Keratinocyte (primary cell): Measurements from ENCODE around the gene TACR2.

Source experiments
- EZH2 ChIP-seq: IDR thresholded peaks from one replicate; pipeline ENCODE4 v1.6.1; 2012; ENCODE audit warnings: inconsistent platforms, mild to moderate bottlenecking, low read length, moderate library complexity
- TF ChIP-seq, protein P1 (sequence below), 3 experiments: IDR thresholded peaks in 1 of 3; conservative IDR thresholded peaks in 1 of 3; optimal IDR thresholded peaks in 1 of 3; 2 replicates in 2 of 3; 3 replicates in 1 of 3; pipeline versions ENCODE3 to v1.5.1; 2011; ENCODE audit warnings: low read length in 3 of 3, mild to moderate bottlenecking in 3 of 3, moderate library complexity in 2 of 3, control low read depth in 1 of 3, inconsistent platforms in 1 of 3; ENCODE audit not compliant: insufficient read depth in 2 of 3; ENCODE audit errors: extremely low read depth in 1 of 3

DNA sequence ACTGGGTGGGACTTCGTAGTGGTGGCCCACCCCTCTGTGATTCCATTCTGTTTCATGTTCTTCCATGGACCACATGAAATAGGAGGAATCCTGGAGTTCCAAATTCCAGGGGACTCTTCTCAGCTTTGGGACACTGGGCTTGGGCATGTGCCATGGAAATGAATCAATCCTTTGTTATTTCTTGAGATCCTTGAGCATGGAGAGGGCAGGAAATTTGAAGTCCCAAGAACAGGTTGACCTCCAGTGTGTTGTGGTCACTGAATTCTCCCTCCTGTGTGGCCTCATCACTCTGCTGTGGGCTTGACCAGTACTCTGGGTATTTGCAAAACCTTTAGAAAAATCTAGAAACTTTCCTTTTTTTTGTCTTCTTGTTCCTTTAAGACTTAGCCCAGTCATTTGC, 22.7 kb downstream of the TACR2 start:
- TF ChIP-seq, protein P1, sequence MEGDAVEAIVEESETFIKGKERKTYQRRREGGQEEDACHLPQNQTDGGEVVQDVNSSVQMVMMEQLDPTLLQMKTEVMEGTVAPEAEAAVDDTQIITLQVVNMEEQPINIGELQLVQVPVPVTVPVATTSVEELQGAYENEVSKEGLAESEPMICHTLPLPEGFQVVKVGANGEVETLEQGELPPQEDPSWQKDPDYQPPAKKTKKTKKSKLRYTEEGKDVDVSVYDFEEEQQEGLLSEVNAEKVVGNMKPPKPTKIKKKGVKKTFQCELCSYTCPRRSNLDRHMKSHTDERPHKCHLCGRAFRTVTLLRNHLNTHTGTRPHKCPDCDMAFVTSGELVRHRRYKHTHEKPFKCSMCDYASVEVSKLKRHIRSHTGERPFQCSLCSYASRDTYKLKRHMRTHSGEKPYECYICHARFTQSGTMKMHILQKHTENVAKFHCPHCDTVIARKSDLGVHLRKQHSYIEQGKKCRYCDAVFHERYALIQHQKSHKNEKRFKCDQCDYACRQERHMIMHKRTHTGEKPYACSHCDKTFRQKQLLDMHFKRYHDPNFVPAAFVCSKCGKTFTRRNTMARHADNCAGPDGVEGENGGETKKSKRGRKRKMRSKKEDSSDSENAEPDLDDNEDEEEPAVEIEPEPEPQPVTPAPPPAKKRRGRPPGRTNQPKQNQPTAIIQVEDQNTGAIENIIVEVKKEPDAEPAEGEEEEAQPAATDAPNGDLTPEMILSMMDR (optimal IDR thresholded peaks at IDR 0.05 in 1 of 3, IDR thresholded peaks at IDR 0.05 in 1 of 3, conservative IDR thresholded peaks at IDR 0.05 in 1 of 3; ENCODE audit: extremely low read depth in 1 of 3, insufficient read depth in 2 of 3, low read length in 3 of 3): no peak
- TF ChIP-seq EZH2: no peak
